Natural killer cell (primary cell): ENCODE measurements around the gene FURIN. TPM values are rescaled to one million over a fixed set of nuclear protein-coding genes. Genes with fewer than 3 reads are reported as not detected.

ENCODE experiments used
- ATAC-seq, 3 donors: fragments of 150-1000 bp in 2 of 3; fragments of 200-7000 bp in 1 of 3; cut with Tn5 transposase; 1 replicate in 1 of 3; 2 replicates in 2 of 3; pipeline ENCODE4 v1.10.0; 2021; ENCODE audit warnings: mild to moderate bottlenecking in 2 of 3, moderate library complexity in 2 of 3
- DNase-seq, 2 donors: peaks; one replicate each; pipeline versions ENCODE4 v3.0.0 to v3.0.0-alpha.2; 2013 to 2021; ENCODE audit warnings: mixed read lengths in 1 of 2
- H3K27ac ChIP-seq: one replicate; pipeline ENCODE4 v1.5.1; 2013; ENCODE audit warnings: mild to moderate bottlenecking, low read length
- H3K27me3 ChIP-seq: one replicate; pipeline ENCODE4 v1.6.1; 2013; ENCODE audit warnings: low read length; ENCODE audit not compliant: control insufficient read depth, insufficient read depth
- H3K36me3 ChIP-seq: one replicate; pipeline ENCODE4 v1.6.1; 2013; ENCODE audit warnings: low read length; ENCODE audit not compliant: control insufficient read depth, insufficient read depth
- H3K4me1 ChIP-seq: one replicate; pipeline ENCODE4 v1.6.1; 2013; ENCODE audit warnings: low read length; ENCODE audit not compliant: control insufficient read depth, insufficient read depth
- H3K4me3 ChIP-seq: one replicate; pipeline ENCODE4 v1.5.1; 2013; ENCODE audit warnings: low read length
- H3K9me3 ChIP-seq: one replicate; pipeline ENCODE4 v1.6.1; 2013; ENCODE audit warnings: low read length; ENCODE audit not compliant: control insufficient read depth, insufficient read depth
- H3K27ac Mint-ChIP-seq, 2 donors: one replicate each; pipeline ENCODE4 v1.8.0; 2022; ENCODE audit warnings: mild to moderate bottlenecking in 2 of 2, mixed read lengths in 2 of 2, moderate library complexity in 1 of 2
- H3K27me3 Mint-ChIP-seq, 2 donors: one replicate each; pipeline ENCODE4 v1.8.0; 2022; ENCODE audit warnings: low read depth in 2 of 2, mixed read lengths in 2 of 2
- H3K36me3 Mint-ChIP-seq: one replicate; pipeline ENCODE4 v1.8.0; 2022; ENCODE audit warnings: mixed read lengths
- H3K4me1 Mint-ChIP-seq, 2 donors: one replicate each; pipeline ENCODE4 v1.8.0; 2022; ENCODE audit warnings: mixed read lengths in 2 of 2
- H3K4me3 Mint-ChIP-seq: one replicate; pipeline ENCODE4 v1.8.0; 2022; ENCODE audit warnings: mild to moderate bottlenecking, moderate library complexity, mixed read lengths
- H3K9me3 Mint-ChIP-seq, 2 donors: one replicate each; pipeline ENCODE4 v1.8.0; 2022; ENCODE audit warnings: mixed read lengths in 2 of 2
- WGBS: methylation state at CpG from one replicate; pipeline ENCODE4 v1.1.7; 2013; ENCODE audit warnings: missing lambda C conversion rate; ENCODE audit not compliant: insufficient coverage; 5-methylcytosine and 5-hydroxymethylcytosine counted together
- intact Hi-C: fragments of 100-400 bp; cut with micrococcal nuclease; formaldehyde crosslinking; loops from one replicate; pipeline ENCODE4 v1.14.2; 2022
- total RNA-seq, 4 donors: library from RNA; stranded (reverse); fragments of 120-200 nt in 1 of 4; gene quantifications; one replicate each; pipeline versions ENCODE4 v1.2.3 to v1.2.4, GENCODE V29; 2013 to 2022
- TF ChIP-seq, protein P1 (sequence below): fragments of 200-600 bp; IDR thresholded peaks from one replicate; pipeline ENCODE4 v1.8.0; 2022; ENCODE audit warnings: antibody characterized with exemption

The FURIN gene
- total RNA-seq, 3 donors from 2014 or later (not counting 1 experiment from before 2014, with no cell fraction given), result 110 to 178 (median 172) TPM

DNA sequence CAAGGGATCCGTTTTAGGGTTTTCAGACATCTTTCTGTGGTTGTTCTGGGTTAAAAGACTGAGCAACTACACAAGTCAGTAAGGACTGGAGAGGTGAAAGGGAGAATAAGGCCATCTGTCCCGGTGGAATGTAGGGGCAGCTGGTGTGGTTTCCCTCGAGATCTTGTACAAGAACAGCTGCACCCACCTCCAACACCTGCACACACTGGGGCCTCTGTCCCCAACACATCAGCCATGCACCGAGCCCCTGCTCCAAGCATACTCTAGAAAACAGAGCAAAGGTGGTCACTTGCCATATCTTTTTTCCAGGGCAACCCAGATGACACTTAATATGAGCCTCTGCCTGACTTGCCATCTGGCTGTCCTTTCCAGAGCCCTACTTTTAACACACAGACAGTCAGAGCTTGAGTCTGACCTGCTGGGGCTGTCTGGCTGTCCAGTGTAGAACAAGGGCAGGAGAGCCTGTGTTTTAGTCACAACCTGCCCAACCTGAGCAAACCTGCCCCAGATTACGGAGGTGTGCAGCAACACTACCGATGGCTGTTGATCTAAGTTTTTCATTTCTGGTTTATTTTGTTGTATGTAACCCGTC, 46.9 kb downstream of the FURIN start:
- 62% methylated on average over 6 of the region's 7 CpGs for WGBS
- no peaks in the 10 kb centered on the region for H3K27me3 Mint-ChIP-seq
- H3K27me3 ChIP-seq, result no peaks in the 10 kb centered on the region
- peaks cover 0 to 5% of the 10 kb centered on the region in 2 donors for H3K4me1 Mint-ChIP-seq
- DNase-seq (no peak), ATAC-seq (peak in 1 of 3 donors; percentile 18)
- no peaks in the 10 kb centered on the region for H3K9me3 ChIP-seq
- peaks cover 14% of the 10 kb centered on the region for H3K4me1 ChIP-seq
- peaks cover 6% of the 10 kb centered on the region for H3K36me3 Mint-ChIP-seq
- H3K4me3 ChIP-seq, result no peak overlapping the region
- H3K9me3 Mint-ChIP-seq, result no peaks in the 10 kb centered on the region
- H3K27ac ChIP-seq, result no peak overlapping the region
- peaks cover 94% of the 10 kb centered on the region for H3K36me3 ChIP-seq
- TF ChIP-seq, protein P1, sequence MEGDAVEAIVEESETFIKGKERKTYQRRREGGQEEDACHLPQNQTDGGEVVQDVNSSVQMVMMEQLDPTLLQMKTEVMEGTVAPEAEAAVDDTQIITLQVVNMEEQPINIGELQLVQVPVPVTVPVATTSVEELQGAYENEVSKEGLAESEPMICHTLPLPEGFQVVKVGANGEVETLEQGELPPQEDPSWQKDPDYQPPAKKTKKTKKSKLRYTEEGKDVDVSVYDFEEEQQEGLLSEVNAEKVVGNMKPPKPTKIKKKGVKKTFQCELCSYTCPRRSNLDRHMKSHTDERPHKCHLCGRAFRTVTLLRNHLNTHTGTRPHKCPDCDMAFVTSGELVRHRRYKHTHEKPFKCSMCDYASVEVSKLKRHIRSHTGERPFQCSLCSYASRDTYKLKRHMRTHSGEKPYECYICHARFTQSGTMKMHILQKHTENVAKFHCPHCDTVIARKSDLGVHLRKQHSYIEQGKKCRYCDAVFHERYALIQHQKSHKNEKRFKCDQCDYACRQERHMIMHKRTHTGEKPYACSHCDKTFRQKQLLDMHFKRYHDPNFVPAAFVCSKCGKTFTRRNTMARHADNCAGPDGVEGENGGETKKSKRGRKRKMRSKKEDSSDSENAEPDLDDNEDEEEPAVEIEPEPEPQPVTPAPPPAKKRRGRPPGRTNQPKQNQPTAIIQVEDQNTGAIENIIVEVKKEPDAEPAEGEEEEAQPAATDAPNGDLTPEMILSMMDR, result no peak
- no peak overlapping the region for H3K4me3 Mint-ChIP-seq
- intact Hi-C loops, result no loop called here
- H3K27ac Mint-ChIP-seq, result peak overlapping the region in 1 of 2 donors; percentile 38

DNA sequence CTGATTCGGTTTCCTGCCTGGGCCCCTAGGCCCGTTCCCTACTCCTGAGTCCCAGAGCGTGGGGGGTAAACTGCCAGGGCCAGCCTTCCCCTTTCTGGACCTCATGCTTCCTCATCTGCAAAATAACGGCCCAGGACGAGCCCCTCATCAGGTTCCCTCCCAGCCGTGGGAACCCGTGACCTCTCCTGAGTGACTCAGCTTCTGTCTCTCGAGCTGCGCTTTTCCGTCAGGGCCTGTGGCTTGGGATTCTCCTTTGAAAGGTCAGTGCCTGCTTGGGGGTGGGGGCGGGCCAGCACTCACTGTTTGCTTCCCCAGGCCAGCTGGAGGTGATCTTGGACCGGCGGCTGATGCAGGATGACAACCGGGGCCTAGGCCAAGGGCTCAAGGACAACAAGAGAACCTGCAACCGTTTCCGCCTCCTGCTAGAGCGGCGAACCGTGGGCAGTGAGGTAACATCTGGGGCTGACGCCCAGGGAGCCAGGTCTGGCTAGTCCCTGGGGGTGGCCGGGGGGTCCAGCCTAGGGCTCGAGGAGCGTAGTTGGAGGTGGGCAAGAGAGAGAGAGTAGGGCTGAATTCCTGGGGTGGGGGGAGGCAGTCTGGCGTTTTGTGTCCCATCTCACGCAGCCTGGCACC, 47.5 kb downstream of the FURIN start:
- no peak for DNase-seq
- no peak overlapping the region for H3K27ac ChIP-seq
- H3K36me3 ChIP-seq, result peaks cover 93% of the 10 kb centered on the region
- H3K4me3 ChIP-seq, result no peak overlapping the region
- Mint-ChIP-seq H3K4me1 (peaks cover 0 to 5% of the 10 kb centered on the region in 2 donors), H3K27me3 (no peaks in the 10 kb centered on the region), H3K4me3 (no peak overlapping the region), H3K9me3 (no peaks in the 10 kb centered on the region), H3K36me3 (peaks cover 9% of the 10 kb centered on the region), H3K27ac (peak overlapping the region in 1 of 2 donors; percentile 38)
- H3K27me3 ChIP-seq, result no peaks in the 10 kb centered on the region
- WGBS, result 75% methylated on average over 25 of the region's 25 CpGs
- peak in 2 of 3 donors; percentile 22 to 59 for ATAC-seq
- no peaks in the 10 kb centered on the region for H3K9me3 ChIP-seq
- intact Hi-C loops, result no loop called here
- H3K4me1 ChIP-seq, result peaks cover 14% of the 10 kb centered on the region
- TF ChIP-seq, protein P1, result no peak

- DNase-seq (no peak), ATAC-seq (no peak)
- 79% methylated on average over 11 of the region's 11 CpGs for WGBS
- H3K27ac Mint-ChIP-seq, result peak overlapping the region in 1 of 2 donors; percentile 12
- peaks cover 15% of the 10 kb centered on the region for H3K36me3 Mint-ChIP-seq
- Histone ChIP-seq H3K4me1 (peaks cover 14% of the 10 kb centered on the region), H3K9me3 (no peaks in the 10 kb centered on the region), H3K27ac (no peak overlapping the region), H3K27me3 (no peaks in the 10 kb centered on the region), H3K4me3 (no peak overlapping the region), H3K36me3 (peaks cover 92% of the 10 kb centered on the region)
- H3K4me1 Mint-ChIP-seq, result peaks cover 0 to 5% of the 10 kb centered on the region in 2 donors
- H3K27me3 Mint-ChIP-seq, result no peaks in the 10 kb centered on the region
- TF ChIP-seq, protein P1, result no peak
- intact Hi-C loops, result no loop called here
- H3K4me3 Mint-ChIP-seq, result no peak overlapping the region
- H3K9me3 Mint-ChIP-seq, result no peaks in the 10 kb centered on the region
Measured at GRCh38 chr15:90916461-90916860, 48.1 kb downstream of the FURIN start.
